GM12892 (cell line): ENCODE results near the gene UBTD2. TPM values are rescaled to one million over a fixed set of nuclear protein-coding genes. Genes with fewer than 3 reads are reported as not detected.
"Not testable (repeated sequence)": the region's sequence is repeated elsewhere in the genome, so short reads cannot be mapped to it uniquely, and the experiment has no call there.

Source experiments
- DNase-seq: peaks from one replicate; pipeline ENCODE4 v3.0.0; 2011; ENCODE audit not compliant: insufficient read length
- FAIRE-seq: peaks from 2 replicates; lab custom pipeline; 2011; peaks lifted over from hg19 to GRCh38; lab: Jason Lieb, UNC
- POLR2A ChIP-seq: IDR thresholded peaks from 2 replicates; pipeline ENCODE4 v1.6.1; 2011; ENCODE audit warnings: low read depth, low read length, control low read depth
- POLR2AphosphoS5 ChIP-seq: IDR thresholded peaks from 2 replicates; pipeline ENCODE4 v1.6.1; 2011; ENCODE audit warnings: low read depth, low read length, control low read depth
- TAF1 ChIP-seq: IDR thresholded peaks from 2 replicates; pipeline ENCODE4 v1.6.1; 2011; ENCODE audit warnings: low read depth, mild to moderate bottlenecking, control low read depth, low read length, borderline replicate concordance
- polyA plus RNA-seq: library from polyadenylated mRNA; unstranded; fragments of >200 nt; gene quantifications from one replicate; pipeline ENCODE4 v1.2.1, GENCODE V29; 2012; ENCODE audit warnings: missing spikeins, inconsistent platforms; ENCODE audit not compliant: missing spikeins

Gene UBTD2
- polyA plus RNA-seq, result 17.7 TPM

GRCh38 chr5:172283020-172283861, at the start of gene UBTD2:
TSS of gene UBTD2 (minus strand) at chr5:172283764. CDS start at chr5:172283665, 99 bp downstream.
- TF ChIP-seq POLR2AphosphoS5 (0 out of 2 replicates have a peak, but pooled peaks have one; percentile 21), POLR2A (no peak), TAF1 (0 out of 2 replicates have a peak, but pooled peaks have one; percentile 2)
- DNase-seq (peak; percentile 82), FAIRE-seq (peak; percentile 9)

GRCh38 chr5:172326901-172327300, 43.3 kb upstream of the UBTD2 start:
- FAIRE-seq, result not testable (repeated sequence)

GRCh38 chr5:172325452-172325851, 41.9 kb upstream of the UBTD2 start:
- no peak for FAIRE-seq
- no peak for DNase-seq
- TF ChIP-seq POLR2AphosphoS5 (no peak), TAF1 (no peak), POLR2A (no peak)

More at GRCh38 chr5:172326901-172327300, 43.3 kb upstream of the UBTD2 start:
- not testable (repeated sequence) for DNase-seq

- FAIRE-seq (peak; percentile 78), DNase-seq (no peak)
- no peak for TF ChIP-seq POLR2AphosphoS5
- TF ChIP-seq TAF1, result peak; percentile 50; the same call in 1 of the 2 replicates
These were observed 38.7 kb upstream of the UBTD2 start for GRCh38 chr5:172322028-172322965.

GRCh38 chr5:172321593-172321992, 38.0 kb upstream of the UBTD2 start:
- no peak for TF ChIP-seq POLR2AphosphoS5
- TF ChIP-seq POLR2A, result no peak
- no peak for TF ChIP-seq TAF1
- FAIRE-seq (no peak), DNase-seq (no peak)

GRCh38 chr5:172319708-172320441, 36.3 kb upstream of the UBTD2 start:
- TF ChIP-seq POLR2AphosphoS5 (no peak), POLR2A (no peak), TAF1 (no peak)
- DNase-seq, result no peak
- peak; percentile 51 for FAIRE-seq

- FAIRE-seq, result peak; percentile 69
- DNase-seq, result no peak
These were observed 32.3 kb upstream of the UBTD2 start for GRCh38 chr5:172315587-172316493.

GRCh38 chr5:172313915-172314314, 30.4 kb upstream of the UBTD2 start:
- TF ChIP-seq POLR2AphosphoS5, result no peak
- TF ChIP-seq TAF1, result no peak
- TF ChIP-seq POLR2A, result no peak
- no peak for DNase-seq
- no peak for FAIRE-seq

More at GRCh38 chr5:172315587-172316493, 32.3 kb upstream of the UBTD2 start:
- no peak for TF ChIP-seq TAF1
- peak; percentile 39; the same call in 1 of the 2 replicates for TF ChIP-seq POLR2AphosphoS5

GRCh38 chr5:172312286-172312685, 28.7 kb upstream of the UBTD2 start:
- DNase-seq, result no peak
- TF ChIP-seq POLR2A, result no peak
- no peak for TF ChIP-seq TAF1
- TF ChIP-seq POLR2AphosphoS5, result no peak
- FAIRE-seq, result no peak

- FAIRE-seq (no peak), DNase-seq (no peak)
- TF ChIP-seq POLR2AphosphoS5 (no peak), POLR2A (no peak), TAF1 (no peak)
These were observed 28.0 kb upstream of the UBTD2 start for GRCh38 chr5:172311605-172312004.
